Mucosa of gallbladder (tissue), 1 donor: ENCODE measurements around the gene FOXK1. TPM values are rescaled to one million over a fixed set of nuclear protein-coding genes. Genes with fewer than 3 reads are reported as not detected.

Source experiments
- DNase-seq: peaks from one replicate; pipeline ENCODE4 v3.0.0-alpha.2; 2020; ENCODE audit warnings: low spot score
- total RNA-seq: library from RNA; stranded (reverse); gene quantifications from one replicate; pipeline ENCODE4 v1.2.1, GENCODE V29; 2021
- donor health status: DM: no; HTN: no; CAD: no.

FOXK1 gene
- total RNA-seq, 1 donor from 2014 or later: 27.0 TPM

- DNase-seq: no peak
These were observed 137.7 kb downstream of the FOXK1 start for GRCh38 chr7:4819560-4820404.

GRCh38 chr7:4820405-4820966 lies 138.4 kb downstream of the FOXK1 start:
- DNase-seq: no peak

Other genes with a start within 250 kb of the FOXK1 start
- 45.0 TPM for gene AP5Z1, start 93.3 kb downstream of the FOXK1 start, total RNA-seq
- gene PAPOLB, start 179.7 kb downstream of the FOXK1 start, total RNA-seq: 0.14 TPM
- gene RADIL, start 201.4 kb downstream of the FOXK1 start, total RNA-seq: 2.4 TPM